NCI-H748 treated with DMSO at 0.1 percent for 48 hours (cell line): ENCODE results near the gene BCOR.

Experiments used
- DNase-seq: peaks from one replicate; lab custom pipeline; 2025; lab: John Stamatoyannopoulos, UW

The BCOR gene

DNA sequence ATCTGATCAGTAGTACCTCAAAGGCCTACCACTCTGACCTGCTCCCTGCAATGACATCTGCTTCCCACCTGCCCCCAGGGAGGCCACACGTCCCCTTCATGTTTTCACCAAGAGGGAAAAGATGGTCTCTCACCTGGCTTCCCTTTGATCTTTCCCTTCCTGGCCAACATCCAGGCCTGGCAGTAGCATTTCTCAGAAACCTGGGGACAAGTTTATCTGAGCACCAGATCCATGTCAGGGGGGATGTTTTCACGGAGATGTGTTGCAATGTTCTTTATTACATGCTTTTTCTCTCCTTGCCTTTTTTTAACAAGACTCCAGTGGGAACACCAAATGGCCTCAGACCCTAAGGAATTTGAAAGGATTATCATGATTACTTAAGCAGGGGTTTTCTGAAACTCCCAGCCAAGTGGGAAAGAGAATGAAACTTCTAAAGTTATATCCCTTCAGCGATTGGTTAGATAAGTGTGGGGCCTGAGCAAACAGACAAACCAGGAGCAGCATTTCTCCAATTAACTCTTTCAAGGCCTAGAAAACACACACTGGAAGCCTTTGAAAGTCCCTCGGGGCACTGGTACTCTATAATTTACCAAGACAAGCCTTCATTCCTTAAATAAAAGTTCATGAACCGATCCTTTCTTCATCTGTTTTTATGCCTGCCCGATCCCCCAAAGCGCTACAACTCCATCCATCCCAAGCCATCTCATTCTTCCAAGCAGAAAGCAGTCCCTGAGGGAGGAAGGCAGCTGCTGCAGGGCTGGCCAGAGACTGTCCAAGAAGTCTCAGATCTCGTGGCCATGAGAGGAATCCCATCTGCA, 94.1 kb downstream of the BCOR start:
- no peak for DNase-seq

- DNase-seq: no peak
These were observed 94.7 kb downstream of the BCOR start for GRCh38 chrX:40003071-40003427.
